HCT116 (cell line): ENCODE measurements around the gene TRIOBP. TPM values are rescaled to one million over a fixed set of nuclear protein-coding genes. Genes with fewer than 3 reads are reported as not detected.

Experiments
- ATAC-seq: fragments of 200-7000 bp; cut with Tn5 transposase; 2 replicates; pipeline ENCODE4 v1.9.1; 2020; ENCODE audit warnings: mild to moderate bottlenecking, moderate library complexity
- BruUV-seq: library from RNA; stranded (reverse); fragments of 400-500 nt; replicated peaks from 2 replicates; lab custom pipeline; 2021; lab: Mats Ljungman, UMichigan
- CTCF ChIA-PET: fragments of 300-600 bp; sonication (Branson Sonifier 250); formaldehyde crosslinking; loops from one replicate; lab custom pipeline; 2021; ENCODE audit warnings: antibody characterized with exemption; lab: Charles Lee
- POLR2A ChIA-PET: fragments of 300-600, 350-600 bp; sonication (Branson Sonifier 250); formaldehyde crosslinking; loops from one replicate; lab custom pipeline; 2021; ENCODE audit warnings: antibody characterized with exemption; lab: Charles Lee
- RAD21 ChIA-PET, 2 experiments: fragments of 300-600 bp; sonication (Branson Sonifier 250); formaldehyde crosslinking; loops; one replicate each; lab custom pipeline; 2023; ENCODE audit warnings: low total read pairs in 2 of 2; ENCODE audit not compliant: uncharacterized antibody in 2 of 2, unreplicated experiment in 2 of 2, low non-redundant PET in 1 of 2; lab: Charles Lee
- DNase-seq: peaks from one replicate; pipeline ENCODE4 v3.0.0-alpha.2; 2010; ENCODE audit warnings: low read depth, low spot score
- H2AFZ ChIP-seq: fragments of 200-600 bp; shearing (Covaris generic), sonication (generic); 2 replicates; pipeline ENCODE4 v1.6.1; 2017; ENCODE audit warnings: low read depth, mixed run types, mixed read lengths, antibody characterized with exemption, low read length; ENCODE audit not compliant: poor library complexity, severe bottlenecking
- H3K27ac ChIP-seq: 2 replicates; pipeline ENCODE4 v1.5.1; 2012; ENCODE audit warnings: low read depth, low read length
- H3K27me3 ChIP-seq: fragments of 200-600 bp; sonication (generic); 2 replicates; pipeline ENCODE4 v1.6.1; 2016; ENCODE audit warnings: mixed run types, low read length, mixed read lengths; ENCODE audit not compliant: insufficient read depth
- H3K36me3 ChIP-seq, 2 experiments: fragments of 200-500 bp in 1 of 2; fragments of 200-600 bp in 1 of 2; sonication (Bioruptor generic) in 1 of 2; sonication (generic) in 1 of 2; 2 replicates each; pipeline versions ENCODE4 v1.5.1 to v1.6.1; 2014 to 2016; ENCODE audit warnings: low read length in 2 of 2, inconsistent platforms in 1 of 2, mixed read lengths in 1 of 2, mixed run types in 1 of 2; ENCODE audit not compliant: insufficient read depth in 2 of 2, control insufficient read depth in 1 of 2
- H3K4me1 ChIP-seq, 2 experiments: fragments of 200-600 bp in 1 of 2; sonication (generic) in 1 of 2; 2 replicates each; pipeline versions ENCODE4 v1.5.1 to v1.6.1; 2012 to 2017; ENCODE audit warnings: low read length in 2 of 2, inconsistent platforms in 1 of 2, mild to moderate bottlenecking in 1 of 2, mixed read lengths in 1 of 2, mixed run types in 1 of 2, moderate library complexity in 1 of 2; ENCODE audit not compliant: insufficient read depth in 2 of 2, control insufficient read depth in 1 of 2
- H3K4me2 ChIP-seq: fragments of 200-600 bp; sonication (generic); 2 replicates; pipeline ENCODE4 v1.6.1; 2017; ENCODE audit warnings: mixed run types, low read length, mixed read lengths
- H3K4me3 ChIP-seq, 2 experiments: fragments of 200-600 bp in 1 of 2; sonication (generic) in 1 of 2; replicated peaks in 1 of 2; 2 replicates each; pipeline ENCODE4 v1.5.1; 2011 to 2016; ENCODE audit warnings: low read length in 2 of 2, control low read depth in 1 of 2, low read depth in 1 of 2, mild to moderate bottlenecking in 1 of 2, mixed read lengths in 1 of 2, mixed run types in 1 of 2
- H3K79me2 ChIP-seq: fragments of 200-600 bp; sonication (generic); 2 replicates; pipeline ENCODE4 v1.6.1; 2017; ENCODE audit warnings: mild to moderate bottlenecking, mixed run types, low read length, moderate library complexity, mixed read lengths; ENCODE audit not compliant: insufficient read depth
- H3K9ac ChIP-seq: fragments of 200-600 bp; sonication (generic); 2 replicates; pipeline ENCODE4 v1.6.1; 2016; ENCODE audit warnings: low read length, mixed read lengths
- H3K9me2 ChIP-seq: fragments of 200-600 bp; sonication (generic), shearing (Covaris generic); 2 replicates; pipeline ENCODE4 v1.6.1; 2017; ENCODE audit warnings: mixed run types, mild to moderate bottlenecking, moderate library complexity; ENCODE audit not compliant: insufficient read depth
- H3K9me3 ChIP-seq, 2 experiments: fragments of 200-500 bp in 1 of 2; fragments of 200-600 bp in 1 of 2; sonication (Bioruptor generic) in 1 of 2; sonication (generic) in 1 of 2; 2 replicates each; pipeline ENCODE4 v1.6.1; 2014 to 2017; ENCODE audit warnings: low read length in 2 of 2, mixed read lengths in 2 of 2, inconsistent platforms in 1 of 2, low read depth in 1 of 2, mild to moderate bottlenecking in 1 of 2, mixed run types in 1 of 2, moderate library complexity in 1 of 2; ENCODE audit not compliant: control insufficient read depth in 1 of 2, insufficient read depth in 1 of 2
- H4K20me1 ChIP-seq: fragments of 200-600 bp; sonication (generic), shearing (Covaris generic); 2 replicates; pipeline ENCODE4 v1.6.1; 2017; ENCODE audit warnings: mixed run types, mild to moderate bottlenecking, moderate library complexity; ENCODE audit not compliant: insufficient read depth
- CBX3 ChIP-seq: IDR thresholded peaks from 2 replicates; pipeline ENCODE4 v1.6.1; 2012; ENCODE audit warnings: low read depth
- CEBPB ChIP-seq: IDR thresholded peaks from 2 replicates; pipeline ENCODE4 v1.6.1; 2012; ENCODE audit warnings: low read depth
- POLR2A ChIP-seq: IDR thresholded peaks from 2 replicates; pipeline ENCODE4 v1.7.0; 2011; ENCODE audit warnings: borderline replicate concordance; ENCODE audit not compliant: insufficient read depth, insufficient read length; ENCODE audit errors: extremely low read depth
- POLR2AphosphoS5 ChIP-seq: IDR thresholded peaks from 2 replicates; pipeline ENCODE4 v1.6.1; 2011; ENCODE audit warnings: mild to moderate bottlenecking, low read depth, low read length, moderate library complexity
- SP1 ChIP-seq: IDR thresholded peaks from 2 replicates; pipeline ENCODE4 v1.6.1; 2012; ENCODE audit warnings: low read depth
- TCF7L2 ChIP-seq: IDR thresholded peaks from 2 replicates; pipeline ENCODE4 v1.7.0; 2011; ENCODE audit warnings: borderline replicate concordance, inconsistent platforms; ENCODE audit not compliant: insufficient read depth, insufficient read length; ENCODE audit errors: extremely low read depth
- YY1 ChIP-seq: IDR thresholded peaks from 2 replicates; pipeline ENCODE4 v1.6.1; 2011; ENCODE audit warnings: low read length, low read depth, moderate library complexity, mild to moderate bottlenecking; ENCODE audit not compliant: insufficient replicate concordance; ENCODE audit errors: extremely low read depth
- intact Hi-C: fragments of 100-400 bp; cut with micrococcal nuclease; formaldehyde crosslinking; loops from 2 replicates; pipeline ENCODE4 v1.10.0; 2022
- total RNA-seq: library from RNA; stranded (reverse); gene quantifications from one replicate; pipeline ENCODE4 v1.2.1, GENCODE V29; 2021; ENCODE audit not compliant: unreplicated experiment
- TF ChIP-seq, protein P1 (sequence below): IDR thresholded peaks from 2 replicates; pipeline ENCODE4 v1.6.1; 2011; ENCODE audit warnings: mild to moderate bottlenecking, low read length, moderate library complexity; ENCODE audit not compliant: insufficient replicate concordance; ENCODE audit errors: extremely low read depth
- TF ChIP-seq, protein P2 (sequence below): IDR thresholded peaks from 2 replicates; pipeline ENCODE4 v1.6.1; 2012
- TF ChIP-seq, protein P3 (sequence below), 3 experiments: fragments of 200-600 bp in 1 of 3; sonication (generic) in 1 of 3; IDR thresholded peaks in 2 of 3; conservative IDR thresholded peaks in 1 of 3; 2 replicates each; pipeline ENCODE4 v1.5.1; 2012 to 2017; ENCODE audit warnings: low read depth in 2 of 3, low read length in 2 of 3, antibody characterized with exemption in 1 of 3, borderline replicate concordance in 1 of 3, control low read depth in 1 of 3, mild to moderate bottlenecking in 1 of 3, mixed read lengths in 1 of 3, mixed run types in 1 of 3, moderate library complexity in 1 of 3; ENCODE audit not compliant: insufficient read depth in 1 of 3

TRIOBP gene
- total RNA-seq, 1 experiment from 2014 or later: 244 TPM

DNA sequence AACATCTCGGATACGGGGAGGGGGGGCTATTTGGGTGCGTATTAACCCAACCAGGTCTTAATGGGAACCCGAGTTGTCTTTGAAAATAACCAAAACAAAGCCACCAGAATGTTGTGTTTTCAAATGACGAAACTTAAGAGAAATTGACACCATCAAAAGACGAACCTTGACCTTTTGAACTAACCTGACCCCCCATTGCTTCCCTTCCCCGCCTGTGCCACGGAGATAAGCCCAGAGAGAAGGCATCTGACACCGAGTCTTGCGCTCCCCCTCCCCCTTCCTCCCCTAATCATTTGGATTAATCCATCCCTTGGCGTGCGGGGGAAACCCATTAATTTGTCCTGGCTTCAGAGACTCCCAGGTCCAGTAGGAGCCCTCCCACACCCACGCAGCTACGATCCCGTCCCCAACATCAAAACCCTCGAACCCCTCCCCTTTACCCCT lies 106.4 kb downstream of the TRIOBP start:
- no peak for ATAC-seq
- peaks cover 26% of the 10 kb centered on the region for H3K79me2 ChIP-seq
- H2AFZ ChIP-seq: no peak overlapping the region
- H3K4me1 ChIP-seq: peaks cover 16 to 57% of the 10 kb centered on the region in 2 experiments; a peak in 3 of 4 replicates
- no peaks in the 10 kb centered on the region for H3K9me2 ChIP-seq
- no peaks in the 10 kb centered on the region for H3K27me3 ChIP-seq
- DNase-seq: no peak
- peak overlapping the region; percentile 48 to 61 for H3K4me3 ChIP-seq
- intact Hi-C loops: no loop called here
- H4K20me1 ChIP-seq: no peaks in the 10 kb centered on the region
- POLR2A ChIA-PET: interaction anchor here (1.0 kb wide), 1 partner anchor 20 kb away, joined by 3 read pairs; no protein-coding TSS in a partner anchor
- H3K4me2 ChIP-seq: peak overlapping the region; percentile 89
- RAD21 ChIA-PET: no interaction called here
- H3K36me3 ChIP-seq: no peaks in the 10 kb centered on the region
- peak overlapping the region; percentile 87; the same call in 1 of the 2 replicates for H3K27ac ChIP-seq
- CTCF ChIA-PET: no interaction called here
- TF ChIP-seq SP1 (no peak), CBX3 (no peak), POLR2A (no peak), POLR2AphosphoS5 (no peak), TCF7L2 (no peak), CEBPB (no peak), YY1 (no peak)
- TF ChIP-seq, protein P1, sequence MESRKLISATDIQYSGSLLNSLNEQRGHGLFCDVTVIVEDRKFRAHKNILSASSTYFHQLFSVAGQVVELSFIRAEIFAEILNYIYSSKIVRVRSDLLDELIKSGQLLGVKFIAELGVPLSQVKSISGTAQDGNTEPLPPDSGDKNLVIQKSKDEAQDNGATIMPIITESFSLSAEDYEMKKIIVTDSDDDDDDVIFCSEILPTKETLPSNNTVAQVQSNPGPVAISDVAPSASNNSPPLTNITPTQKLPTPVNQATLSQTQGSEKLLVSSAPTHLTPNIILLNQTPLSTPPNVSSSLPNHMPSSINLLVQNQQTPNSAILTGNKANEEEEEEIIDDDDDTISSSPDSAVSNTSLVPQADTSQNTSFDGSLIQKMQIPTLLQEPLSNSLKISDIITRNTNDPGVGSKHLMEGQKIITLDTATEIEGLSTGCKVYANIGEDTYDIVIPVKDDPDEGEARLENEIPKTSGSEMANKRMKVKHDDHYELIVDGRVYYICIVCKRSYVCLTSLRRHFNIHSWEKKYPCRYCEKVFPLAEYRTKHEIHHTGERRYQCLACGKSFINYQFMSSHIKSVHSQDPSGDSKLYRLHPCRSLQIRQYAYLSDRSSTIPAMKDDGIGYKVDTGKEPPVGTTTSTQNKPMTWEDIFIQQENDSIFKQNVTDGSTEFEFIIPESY: no peak
- TF ChIP-seq, protein P2, sequence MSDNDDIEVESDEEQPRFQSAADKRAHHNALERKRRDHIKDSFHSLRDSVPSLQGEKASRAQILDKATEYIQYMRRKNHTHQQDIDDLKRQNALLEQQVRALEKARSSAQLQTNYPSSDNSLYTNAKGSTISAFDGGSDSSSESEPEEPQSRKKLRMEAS: no peak
- TF ChIP-seq, protein P3, sequence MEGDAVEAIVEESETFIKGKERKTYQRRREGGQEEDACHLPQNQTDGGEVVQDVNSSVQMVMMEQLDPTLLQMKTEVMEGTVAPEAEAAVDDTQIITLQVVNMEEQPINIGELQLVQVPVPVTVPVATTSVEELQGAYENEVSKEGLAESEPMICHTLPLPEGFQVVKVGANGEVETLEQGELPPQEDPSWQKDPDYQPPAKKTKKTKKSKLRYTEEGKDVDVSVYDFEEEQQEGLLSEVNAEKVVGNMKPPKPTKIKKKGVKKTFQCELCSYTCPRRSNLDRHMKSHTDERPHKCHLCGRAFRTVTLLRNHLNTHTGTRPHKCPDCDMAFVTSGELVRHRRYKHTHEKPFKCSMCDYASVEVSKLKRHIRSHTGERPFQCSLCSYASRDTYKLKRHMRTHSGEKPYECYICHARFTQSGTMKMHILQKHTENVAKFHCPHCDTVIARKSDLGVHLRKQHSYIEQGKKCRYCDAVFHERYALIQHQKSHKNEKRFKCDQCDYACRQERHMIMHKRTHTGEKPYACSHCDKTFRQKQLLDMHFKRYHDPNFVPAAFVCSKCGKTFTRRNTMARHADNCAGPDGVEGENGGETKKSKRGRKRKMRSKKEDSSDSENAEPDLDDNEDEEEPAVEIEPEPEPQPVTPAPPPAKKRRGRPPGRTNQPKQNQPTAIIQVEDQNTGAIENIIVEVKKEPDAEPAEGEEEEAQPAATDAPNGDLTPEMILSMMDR (IDR thresholded peaks at IDR 0.05 in 2 of 3, conservative IDR thresholded peaks at IDR 0.05 in 1 of 3; ENCODE audit: borderline replicate concordance in 1 of 3, insufficient read depth in 1 of 3, low read depth in 2 of 3, low read length in 2 of 3): no peak
- BruUV-seq: no TSS peak
- H3K9ac ChIP-seq: peak overlapping the region; percentile 66
- H3K9me3 ChIP-seq: no peaks in the 10 kb centered on the region
